ENCODE results near the gene GALNTL6.

Gene GALNTL6

DNA sequence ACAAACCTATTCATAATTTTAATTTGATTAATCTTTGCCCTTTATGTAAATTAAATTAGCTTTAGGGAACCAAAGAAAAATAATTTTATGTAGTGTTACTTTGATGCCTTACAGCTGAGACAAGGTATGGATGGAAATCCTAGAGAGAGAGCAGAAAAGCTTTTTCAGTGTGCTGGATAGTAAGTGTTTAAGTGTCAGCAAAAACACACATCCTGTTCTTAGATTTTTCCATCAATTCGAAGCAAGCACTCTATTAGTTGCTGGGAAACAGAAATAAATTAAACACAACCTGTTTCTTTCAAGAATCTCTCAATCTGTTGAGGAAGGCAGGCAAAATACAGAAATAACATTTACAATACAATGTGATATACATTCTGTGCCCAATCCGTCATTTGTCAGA lies 327.8 kb downstream of the GALNTL6 start:
- no peak overlapping the region for H3K4me2 ChIP-seq (ENCODE audit: low read depth, low read length, poor library complexity, severe bottlenecking)
- no peaks in the 10 kb centered on the region for H3K27me3 ChIP-seq (ENCODE audit: insufficient read depth, low read length, poor library complexity, severe bottlenecking)
- H3F3A ChIP-seq (ENCODE audit: low read depth): no peaks in the 10 kb centered on the region
- H3K4me1 ChIP-seq (ENCODE audit: insufficient read depth, low read length, poor library complexity, severe bottlenecking): peaks cover 6% of the 10 kb centered on the region
- no peaks in the 10 kb centered on the region for H3K36me3 ChIP-seq (ENCODE audit: insufficient read depth, low read length)
- H3K9ac ChIP-seq (ENCODE audit: low read depth, low read length, poor library complexity, severe bottlenecking): no peak overlapping the region
- H3K79me2 ChIP-seq (ENCODE audit: insufficient read depth, low read length): no peaks in the 10 kb centered on the region
- H3K4me3 ChIP-seq (ENCODE audit: low read length, poor library complexity, severe bottlenecking): no peak overlapping the region
- H3K9me3 ChIP-seq (ENCODE audit: insufficient read depth, low read depth, low read length): no peaks in the 10 kb centered on the region
- no peaks in the 10 kb centered on the region for H4K20me1 ChIP-seq (ENCODE audit: insufficient read depth, low read length, poor library complexity, severe bottlenecking)
- TF ChIP-seq EZH2phosphoT487 (IDR thresholded peaks at IDR 0.05; ENCODE audit: borderline replicate concordance): no peak
- TF ChIP-seq, protein P1, sequence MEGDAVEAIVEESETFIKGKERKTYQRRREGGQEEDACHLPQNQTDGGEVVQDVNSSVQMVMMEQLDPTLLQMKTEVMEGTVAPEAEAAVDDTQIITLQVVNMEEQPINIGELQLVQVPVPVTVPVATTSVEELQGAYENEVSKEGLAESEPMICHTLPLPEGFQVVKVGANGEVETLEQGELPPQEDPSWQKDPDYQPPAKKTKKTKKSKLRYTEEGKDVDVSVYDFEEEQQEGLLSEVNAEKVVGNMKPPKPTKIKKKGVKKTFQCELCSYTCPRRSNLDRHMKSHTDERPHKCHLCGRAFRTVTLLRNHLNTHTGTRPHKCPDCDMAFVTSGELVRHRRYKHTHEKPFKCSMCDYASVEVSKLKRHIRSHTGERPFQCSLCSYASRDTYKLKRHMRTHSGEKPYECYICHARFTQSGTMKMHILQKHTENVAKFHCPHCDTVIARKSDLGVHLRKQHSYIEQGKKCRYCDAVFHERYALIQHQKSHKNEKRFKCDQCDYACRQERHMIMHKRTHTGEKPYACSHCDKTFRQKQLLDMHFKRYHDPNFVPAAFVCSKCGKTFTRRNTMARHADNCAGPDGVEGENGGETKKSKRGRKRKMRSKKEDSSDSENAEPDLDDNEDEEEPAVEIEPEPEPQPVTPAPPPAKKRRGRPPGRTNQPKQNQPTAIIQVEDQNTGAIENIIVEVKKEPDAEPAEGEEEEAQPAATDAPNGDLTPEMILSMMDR (conservative IDR thresholded peaks at IDR 0.05; ENCODE audit: low read length): no peak
- H2AFZ ChIP-seq (ENCODE audit: low read length): no peak overlapping the region
- H3K9me2 ChIP-seq (replicated peaks; ENCODE audit: low read depth, low read length): no peaks in the 10 kb centered on the region

DNA sequence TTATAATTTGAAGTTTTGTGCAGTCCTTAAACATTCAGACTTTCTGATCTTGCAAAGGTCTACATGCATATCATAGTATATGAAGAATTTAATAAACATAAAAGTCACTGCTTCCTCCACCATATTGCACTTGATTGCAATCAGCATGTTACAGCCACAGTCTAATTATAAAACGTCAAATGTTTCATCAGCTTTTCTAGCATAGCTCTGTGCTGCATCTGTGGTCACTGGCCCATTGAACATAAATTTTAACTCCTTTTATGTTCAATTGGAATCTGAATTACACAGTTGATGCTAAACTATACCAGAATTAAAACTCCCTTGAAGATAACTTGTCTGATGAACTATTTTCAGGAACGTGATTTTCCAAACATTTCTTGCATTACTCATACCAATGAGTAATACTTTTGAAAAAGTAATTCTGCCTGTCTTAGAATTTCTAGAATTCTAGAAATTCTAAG lies 329.1 kb downstream of the GALNTL6 start:
- H3K4me2 ChIP-seq (ENCODE audit: low read depth, low read length, poor library complexity, severe bottlenecking): peak overlapping the region; percentile 22
- no peak for TF ChIP-seq EZH2phosphoT487 (IDR thresholded peaks at IDR 0.05; ENCODE audit: borderline replicate concordance)
- TF ChIP-seq, protein P1 (conservative IDR thresholded peaks at IDR 0.05; ENCODE audit: low read length): no peak

DNA sequence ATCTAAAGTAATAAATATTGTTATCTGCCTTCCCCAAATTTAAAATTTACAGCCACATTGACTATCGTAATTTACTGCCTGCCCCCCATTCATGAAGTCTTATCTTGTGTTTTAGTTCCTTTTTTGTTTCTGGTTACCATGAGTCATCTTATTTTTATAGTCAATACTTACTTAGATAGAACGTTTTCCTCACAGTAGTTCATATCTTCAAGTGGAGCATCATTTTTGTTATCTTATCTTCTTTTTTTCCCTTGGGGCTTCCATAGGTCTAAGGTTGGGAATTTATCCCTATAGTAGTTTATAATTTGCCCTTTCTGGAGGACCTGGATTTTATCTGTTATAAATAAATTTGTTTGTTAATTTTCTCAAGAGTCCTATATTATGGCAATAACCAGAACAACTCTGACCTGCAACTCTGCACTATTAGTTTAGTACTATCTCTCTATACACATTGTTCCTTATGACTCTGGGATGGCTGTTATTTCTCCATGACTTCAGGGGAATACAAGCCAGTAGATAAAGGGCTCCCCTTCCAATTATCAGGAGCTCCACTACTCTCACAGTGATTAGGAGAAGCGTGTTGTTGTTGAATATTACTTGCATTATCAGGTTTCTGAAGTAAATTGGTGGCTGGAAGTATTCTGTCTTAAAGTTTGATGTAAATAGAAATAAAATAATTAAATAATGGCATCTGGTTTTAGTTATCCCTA lies 330.6 kb downstream of the GALNTL6 start:
- no peak overlapping the region for H2AFZ ChIP-seq (ENCODE audit: low read length)
- peaks cover 6% of the 10 kb centered on the region for H3K4me1 ChIP-seq (ENCODE audit: insufficient read depth, low read length, poor library complexity, severe bottlenecking)
- H3K9me2 ChIP-seq (replicated peaks; ENCODE audit: low read depth, low read length): no peaks in the 10 kb centered on the region
- no peaks in the 10 kb centered on the region for H3K27me3 ChIP-seq (ENCODE audit: insufficient read depth, low read length, poor library complexity, severe bottlenecking)
- H3K79me2 ChIP-seq (ENCODE audit: insufficient read depth, low read length): no peaks in the 10 kb centered on the region
- no peaks in the 10 kb centered on the region for H3K36me3 ChIP-seq (ENCODE audit: insufficient read depth, low read length)
- no peak overlapping the region for H3K9ac ChIP-seq (ENCODE audit: low read depth, low read length, poor library complexity, severe bottlenecking)
- no peaks in the 10 kb centered on the region for H4K20me1 ChIP-seq (ENCODE audit: insufficient read depth, low read length, poor library complexity, severe bottlenecking)
- no peaks in the 10 kb centered on the region for H3F3A ChIP-seq (ENCODE audit: low read depth)
- TF ChIP-seq, protein P1 (conservative IDR thresholded peaks at IDR 0.05; ENCODE audit: low read length): no peak
- TF ChIP-seq EZH2phosphoT487 (IDR thresholded peaks at IDR 0.05; ENCODE audit: borderline replicate concordance): no peak
- no peak overlapping the region for H3K4me2 ChIP-seq (ENCODE audit: low read depth, low read length, poor library complexity, severe bottlenecking)
- no peaks in the 10 kb centered on the region for H3K9me3 ChIP-seq (ENCODE audit: insufficient read depth, low read depth, low read length)
- H3K4me3 ChIP-seq (ENCODE audit: low read length, poor library complexity, severe bottlenecking): no peak overlapping the region

More for the DNA sequence above, 329.1 kb downstream of the GALNTL6 start:
- H4K20me1 ChIP-seq (ENCODE audit: insufficient read depth, low read length, poor library complexity, severe bottlenecking): no peaks in the 10 kb centered on the region
- H3K9ac ChIP-seq (ENCODE audit: low read depth, low read length, poor library complexity, severe bottlenecking): no peak overlapping the region
- H2AFZ ChIP-seq (ENCODE audit: low read length): no peak overlapping the region
- no peaks in the 10 kb centered on the region for H3K27me3 ChIP-seq (ENCODE audit: insufficient read depth, low read length, poor library complexity, severe bottlenecking)
- no peaks in the 10 kb centered on the region for H3K9me3 ChIP-seq (ENCODE audit: insufficient read depth, low read depth, low read length)
- no peak overlapping the region for H3K4me3 ChIP-seq (ENCODE audit: low read length, poor library complexity, severe bottlenecking)
- H3F3A ChIP-seq (ENCODE audit: low read depth): no peaks in the 10 kb centered on the region
- H3K36me3 ChIP-seq (ENCODE audit: insufficient read depth, low read length): no peaks in the 10 kb centered on the region
- H3K79me2 ChIP-seq (ENCODE audit: insufficient read depth, low read length): no peaks in the 10 kb centered on the region
- H3K9me2 ChIP-seq (replicated peaks; ENCODE audit: low read depth, low read length): no peaks in the 10 kb centered on the region
- H3K4me1 ChIP-seq (ENCODE audit: insufficient read depth, low read length, poor library complexity, severe bottlenecking): peaks cover 6% of the 10 kb centered on the region
